ENCODE measurements around the gene PABPC3.

DNA sequence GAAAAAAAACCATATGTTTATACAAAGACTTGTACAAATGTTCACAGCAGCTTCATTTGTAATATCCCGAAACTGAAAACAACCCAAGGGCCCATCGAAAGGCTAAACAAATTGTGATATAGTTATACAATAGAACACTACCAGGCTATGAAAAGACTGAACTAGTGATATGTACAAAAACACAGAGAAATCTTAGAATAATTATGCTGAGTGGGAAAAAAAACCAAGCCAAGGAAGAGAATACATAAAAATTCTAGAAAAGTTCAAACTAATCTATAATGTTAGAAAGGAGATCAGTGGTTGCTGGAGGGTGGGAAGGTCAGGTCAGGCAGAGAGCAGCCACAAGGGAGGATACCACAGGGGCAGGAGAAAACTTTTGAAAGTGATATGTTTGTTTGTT, 7.8 kb downstream of the PABPC3 start:
- TF ChIP-seq, protein P1, sequence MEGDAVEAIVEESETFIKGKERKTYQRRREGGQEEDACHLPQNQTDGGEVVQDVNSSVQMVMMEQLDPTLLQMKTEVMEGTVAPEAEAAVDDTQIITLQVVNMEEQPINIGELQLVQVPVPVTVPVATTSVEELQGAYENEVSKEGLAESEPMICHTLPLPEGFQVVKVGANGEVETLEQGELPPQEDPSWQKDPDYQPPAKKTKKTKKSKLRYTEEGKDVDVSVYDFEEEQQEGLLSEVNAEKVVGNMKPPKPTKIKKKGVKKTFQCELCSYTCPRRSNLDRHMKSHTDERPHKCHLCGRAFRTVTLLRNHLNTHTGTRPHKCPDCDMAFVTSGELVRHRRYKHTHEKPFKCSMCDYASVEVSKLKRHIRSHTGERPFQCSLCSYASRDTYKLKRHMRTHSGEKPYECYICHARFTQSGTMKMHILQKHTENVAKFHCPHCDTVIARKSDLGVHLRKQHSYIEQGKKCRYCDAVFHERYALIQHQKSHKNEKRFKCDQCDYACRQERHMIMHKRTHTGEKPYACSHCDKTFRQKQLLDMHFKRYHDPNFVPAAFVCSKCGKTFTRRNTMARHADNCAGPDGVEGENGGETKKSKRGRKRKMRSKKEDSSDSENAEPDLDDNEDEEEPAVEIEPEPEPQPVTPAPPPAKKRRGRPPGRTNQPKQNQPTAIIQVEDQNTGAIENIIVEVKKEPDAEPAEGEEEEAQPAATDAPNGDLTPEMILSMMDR (conservative IDR thresholded peaks at IDR 0.05; ENCODE audit: low read length): no peak
- TF ChIP-seq EZH2phosphoT487 (IDR thresholded peaks at IDR 0.05; ENCODE audit: borderline replicate concordance): no peak
